Epithelial cell of proximal tubule (primary cell): ENCODE measurements around the gene SMAD9. TPM values are rescaled to one million over a fixed set of nuclear protein-coding genes. Genes with fewer than 3 reads are reported as not detected.

Experiments used
- DNase-seq: peaks from one replicate; pipeline ENCODE4 v3.0.0-alpha.2; 2011; ENCODE audit warnings: low read depth
- H3K4me3 ChIP-seq: 2 replicates; pipeline ENCODE4 v1.5.1; 2011; ENCODE audit warnings: low read depth, mild to moderate bottlenecking, low read length
- total RNA-seq: library from RNA; depleted of rRNA; stranded (reverse); fragments of >200 nt; gene quantifications from 2 replicates; pipeline ENCODE4 v1.2.3, GENCODE V29; 2015
- TF ChIP-seq, protein P1 (sequence below): conservative IDR thresholded peaks from 2 replicates; pipeline ENCODE4 v1.5.1; 2012; ENCODE audit warnings: low read depth, mild to moderate bottlenecking, low read length

SMAD9 gene
- total RNA-seq, 1 donor from 2014 or later: 4.8 TPM

DNA sequence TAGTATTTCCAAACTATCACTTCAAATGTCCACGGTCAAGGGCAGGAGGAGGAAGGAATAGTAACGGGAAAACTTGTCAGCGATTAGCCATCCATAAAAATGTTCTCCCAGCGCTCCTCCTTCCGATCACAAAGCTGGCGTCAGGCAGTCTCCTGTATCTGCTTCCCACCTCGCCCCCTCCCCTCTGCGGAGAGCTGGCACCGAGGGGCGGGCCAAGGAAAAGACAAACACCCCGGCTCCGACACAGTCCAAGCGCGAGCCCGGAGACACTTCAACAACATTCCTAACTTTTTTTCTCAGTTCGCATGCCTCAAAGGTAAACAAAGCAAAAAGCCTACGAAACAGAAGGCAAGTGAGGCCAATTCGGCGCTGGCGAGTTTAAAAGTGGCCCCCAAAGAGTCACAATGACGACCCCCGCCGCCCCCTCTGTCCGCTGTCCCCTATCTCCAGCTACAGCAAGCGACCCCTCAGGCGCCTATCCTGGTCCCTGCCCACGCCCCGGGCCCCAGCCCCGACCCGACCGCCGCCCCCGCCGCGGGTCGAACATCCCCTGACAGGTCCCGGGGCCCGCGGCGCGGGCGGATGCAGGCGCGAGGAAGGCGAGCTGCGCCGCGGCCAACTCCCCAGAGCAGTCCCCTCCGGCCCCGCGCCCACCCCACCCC lies 736 bp downstream of the SMAD9 start:
- TF ChIP-seq, protein P1, sequence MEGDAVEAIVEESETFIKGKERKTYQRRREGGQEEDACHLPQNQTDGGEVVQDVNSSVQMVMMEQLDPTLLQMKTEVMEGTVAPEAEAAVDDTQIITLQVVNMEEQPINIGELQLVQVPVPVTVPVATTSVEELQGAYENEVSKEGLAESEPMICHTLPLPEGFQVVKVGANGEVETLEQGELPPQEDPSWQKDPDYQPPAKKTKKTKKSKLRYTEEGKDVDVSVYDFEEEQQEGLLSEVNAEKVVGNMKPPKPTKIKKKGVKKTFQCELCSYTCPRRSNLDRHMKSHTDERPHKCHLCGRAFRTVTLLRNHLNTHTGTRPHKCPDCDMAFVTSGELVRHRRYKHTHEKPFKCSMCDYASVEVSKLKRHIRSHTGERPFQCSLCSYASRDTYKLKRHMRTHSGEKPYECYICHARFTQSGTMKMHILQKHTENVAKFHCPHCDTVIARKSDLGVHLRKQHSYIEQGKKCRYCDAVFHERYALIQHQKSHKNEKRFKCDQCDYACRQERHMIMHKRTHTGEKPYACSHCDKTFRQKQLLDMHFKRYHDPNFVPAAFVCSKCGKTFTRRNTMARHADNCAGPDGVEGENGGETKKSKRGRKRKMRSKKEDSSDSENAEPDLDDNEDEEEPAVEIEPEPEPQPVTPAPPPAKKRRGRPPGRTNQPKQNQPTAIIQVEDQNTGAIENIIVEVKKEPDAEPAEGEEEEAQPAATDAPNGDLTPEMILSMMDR: no peak
- peak overlapping the region; percentile 61 for H3K4me3 ChIP-seq
- DNase-seq: no peak

DNA sequence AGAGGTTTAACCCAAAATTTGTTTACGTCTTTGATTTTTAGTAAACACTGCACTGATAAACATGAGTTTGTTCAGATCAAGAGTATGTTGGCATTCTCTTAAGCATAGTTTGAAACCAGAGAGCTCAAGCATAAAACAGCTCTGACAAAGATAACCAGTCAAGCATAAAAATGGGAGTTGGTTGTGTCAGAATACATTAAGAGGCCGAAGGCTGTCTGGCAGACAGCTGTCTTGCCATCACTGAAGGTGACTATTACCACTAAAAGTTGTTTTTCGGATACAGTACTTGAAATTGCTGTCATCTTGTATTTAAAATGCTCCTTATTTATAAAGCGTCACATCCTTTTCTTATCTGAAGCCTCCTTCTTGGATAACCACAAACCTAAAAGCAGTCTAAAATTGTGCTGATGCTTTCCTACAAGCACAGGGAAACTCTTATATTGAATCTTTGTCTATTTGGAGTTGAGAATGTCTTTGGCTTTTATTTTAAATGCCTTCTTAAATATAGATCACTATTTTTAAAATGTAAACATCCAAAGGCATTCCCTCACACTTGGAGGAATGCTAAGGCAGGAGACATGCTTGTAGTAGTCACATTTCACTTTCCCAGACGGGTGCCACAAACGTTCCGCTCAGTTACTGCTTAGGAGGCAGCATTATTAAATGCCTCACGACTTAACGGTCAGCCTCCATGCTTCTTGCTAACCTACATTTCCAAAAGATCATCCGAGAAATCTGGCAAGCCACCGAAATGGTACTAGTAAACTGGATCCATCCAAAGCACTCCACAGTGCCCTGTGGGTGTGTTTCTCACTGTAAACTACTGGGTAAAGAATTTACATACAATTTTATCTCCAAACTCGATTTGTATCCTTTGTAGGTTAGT lies 1.5 kb downstream of the SMAD9 start:
- peak; percentile 68 for DNase-seq
- TF ChIP-seq, protein P1: no peak
- H3K4me3 ChIP-seq: peak overlapping the region; percentile 61

DNA sequence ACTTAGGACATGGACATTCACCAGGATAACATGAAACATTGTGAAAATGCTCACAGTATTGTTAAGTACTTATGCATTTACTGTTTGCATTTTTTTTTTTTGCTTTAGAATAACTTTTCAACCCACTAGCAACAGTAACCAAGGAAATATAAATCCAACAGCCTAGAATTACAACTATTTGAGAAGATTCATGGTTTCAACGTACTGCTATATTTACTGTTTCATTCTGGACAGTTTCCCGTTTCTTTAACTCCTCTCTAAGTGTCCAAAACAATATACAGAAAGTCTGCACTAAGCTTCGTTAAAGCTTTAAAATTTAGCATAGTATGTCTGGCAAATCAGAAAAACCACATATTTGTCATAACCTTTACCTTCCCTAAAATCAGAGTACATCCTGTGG lies 2.7 kb downstream of the SMAD9 start:
- TF ChIP-seq, protein P1: no peak
- DNase-seq: no peak
- H3K4me3 ChIP-seq: no peak overlapping the region

DNA sequence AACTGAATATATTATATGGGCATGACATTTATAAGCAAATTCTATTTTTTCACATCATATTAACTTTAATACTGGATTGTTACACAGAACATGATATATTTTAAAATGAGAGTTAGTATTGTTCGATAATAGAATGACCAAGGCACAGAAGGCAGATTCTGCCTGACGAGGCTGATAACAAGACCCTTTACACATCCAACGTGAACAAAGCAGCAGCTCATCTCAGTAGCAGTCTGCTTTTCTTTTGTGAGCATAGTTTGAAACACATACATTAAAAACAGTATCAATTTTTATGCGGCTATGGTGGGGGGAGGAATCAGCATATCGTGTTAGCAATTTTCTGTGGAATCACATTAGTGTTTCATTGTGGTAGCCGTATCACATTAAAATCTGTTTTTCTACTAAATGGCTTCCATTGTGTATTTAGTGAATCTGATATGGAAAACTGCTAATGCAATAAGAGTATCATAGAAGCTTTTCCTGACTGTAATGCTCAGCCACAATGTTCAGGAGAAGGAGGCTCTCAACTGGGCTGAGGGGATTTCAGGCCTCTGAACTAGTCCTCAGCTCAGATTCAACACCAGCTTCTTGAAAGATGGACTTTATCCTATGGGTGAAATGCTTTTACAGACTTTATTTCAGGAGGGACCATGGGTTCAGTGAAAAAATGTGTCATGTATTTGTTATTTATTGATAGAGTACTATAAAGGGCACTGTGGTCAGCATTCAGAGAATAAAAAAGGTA lies 4.0 kb downstream of the SMAD9 start:
- TF ChIP-seq, protein P1: no peak

DNA sequence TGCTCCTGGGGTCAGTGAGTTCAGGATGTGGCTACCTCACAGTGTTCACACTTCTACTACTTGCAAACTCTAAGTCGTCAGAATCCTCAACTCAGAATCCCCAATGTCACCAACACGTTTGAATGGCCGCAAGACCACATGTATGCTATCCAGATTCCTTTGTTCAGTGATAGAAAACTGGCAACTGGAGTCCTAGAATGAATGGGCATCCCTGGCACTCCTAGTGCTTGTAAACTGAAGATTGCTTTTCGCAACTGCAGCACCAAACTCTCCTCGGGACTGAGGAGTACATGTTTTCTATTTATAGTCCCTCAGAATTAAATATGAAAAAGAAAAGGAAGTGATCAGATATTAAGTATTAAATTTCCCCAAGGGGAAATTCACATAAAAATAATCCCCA lies 4.9 kb downstream of the SMAD9 start:
- DNase-seq: no peak
- TF ChIP-seq, protein P1: no peak
- no peak overlapping the region for H3K4me3 ChIP-seq

More for the DNA sequence above, 4.0 kb downstream of the SMAD9 start:
- no peak overlapping the region for H3K4me3 ChIP-seq
- no peak for DNase-seq

DNA sequence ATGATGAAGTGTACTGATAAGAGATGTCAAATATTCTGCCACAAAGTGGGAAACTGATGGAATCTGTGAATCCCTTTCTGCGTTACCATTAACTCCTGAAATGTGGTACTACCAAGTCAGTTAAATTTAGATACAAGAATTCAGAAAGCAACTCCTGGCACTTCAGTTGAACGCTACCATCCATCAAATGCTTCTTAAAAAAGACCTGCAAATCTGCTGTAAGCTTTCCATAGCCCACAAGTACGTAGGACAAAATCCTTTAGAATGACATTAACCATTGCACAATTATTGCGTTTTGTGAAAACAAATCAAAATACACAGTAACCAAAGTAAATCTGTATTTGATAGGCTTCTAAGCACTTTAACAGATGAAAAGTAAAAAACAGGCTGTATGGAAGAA lies 5.4 kb downstream of the SMAD9 start:
- TF ChIP-seq, protein P1: no peak
- no peak overlapping the region for H3K4me3 ChIP-seq
- no peak for DNase-seq
